KMS-11 (cell line): ENCODE measurements around the gene ZNF423.

Source experiments
- H2AFZ ChIP-seq: fragments of 200-600 bp; sonication (generic); 2 replicates; pipeline ENCODE4 v1.6.1; 2016; ENCODE audit warnings: antibody characterized with exemption, mixed run types, low read depth
- H3K27ac ChIP-seq: fragments of 200-600 bp; sonication (generic); 2 replicates; pipeline ENCODE4 v1.6.1; 2016; ENCODE audit warnings: mild to moderate bottlenecking, mixed run types
- H3K27me3 ChIP-seq: fragments of 200-600 bp; sonication (generic); 2 replicates; pipeline ENCODE4 v1.6.1; 2017; ENCODE audit warnings: mild to moderate bottlenecking, low read depth, mixed run types, moderate library complexity; ENCODE audit not compliant: insufficient read depth
- H3K36me3 ChIP-seq: fragments of 200-600 bp; sonication (generic); 2 replicates; pipeline ENCODE4 v1.6.1; 2017; ENCODE audit warnings: mild to moderate bottlenecking, mixed run types; ENCODE audit not compliant: insufficient read depth
- H3K4me1 ChIP-seq: fragments of 200-600 bp; sonication (generic); 2 replicates; pipeline ENCODE4 v1.6.1; 2016; ENCODE audit warnings: mild to moderate bottlenecking, low read depth, mixed run types; ENCODE audit not compliant: poor library complexity, severe bottlenecking
- H3K4me2 ChIP-seq: fragments of 200-600 bp; sonication (generic); 2 replicates; pipeline ENCODE4 v1.7.0; 2016; ENCODE audit warnings: mild to moderate bottlenecking, mixed run types
- H3K4me3 ChIP-seq: fragments of 200-600 bp; sonication (generic); IDR thresholded peaks from 2 replicates; pipeline ENCODE4 v1.6.1; 2017; ENCODE audit warnings: low read depth, low read length, mixed read lengths; ENCODE audit not compliant: insufficient read depth
- H3K79me2 ChIP-seq: fragments of 200-600 bp; sonication (generic); 2 replicates; pipeline ENCODE4 v1.6.1; 2016; ENCODE audit warnings: low read depth, mixed run types; ENCODE audit not compliant: insufficient read depth
- H3K9ac ChIP-seq: fragments of 200-600 bp; sonication (generic); 2 replicates; pipeline ENCODE4 v1.6.1; 2016; ENCODE audit warnings: mild to moderate bottlenecking, mixed run types
- H4K20me1 ChIP-seq: fragments of 200-600 bp; sonication (generic); 2 replicates; pipeline ENCODE4 v1.6.1; 2016; ENCODE audit warnings: mild to moderate bottlenecking, mixed run types; ENCODE audit not compliant: insufficient read depth
- TF ChIP-seq, protein P1 (sequence below): fragments of 200-600 bp; sonication (generic); conservative IDR thresholded peaks from 2 replicates; pipeline ENCODE4 v1.6.1; 2017; ENCODE audit warnings: low read depth, mild to moderate bottlenecking, antibody characterized with exemption, low read length, moderate library complexity, mixed read lengths

Gene ZNF423

GRCh38 chr16:49632795-49633184, 223.1 kb downstream of the ZNF423 start:
- Histone ChIP-seq H4K20me1 (no peaks in the 10 kb centered on the region), H3K27me3 (no peaks in the 10 kb centered on the region), H3K4me2 (no peak overlapping the region), H3K27ac (no peak overlapping the region), H2AFZ (no peak overlapping the region), H3K4me1 (no peaks in the 10 kb centered on the region), H3K4me3 (no peak overlapping the region), H3K79me2 (no peaks in the 10 kb centered on the region), H3K36me3 (no peaks in the 10 kb centered on the region), H3K9ac (no peak overlapping the region)
- TF ChIP-seq, protein P1, sequence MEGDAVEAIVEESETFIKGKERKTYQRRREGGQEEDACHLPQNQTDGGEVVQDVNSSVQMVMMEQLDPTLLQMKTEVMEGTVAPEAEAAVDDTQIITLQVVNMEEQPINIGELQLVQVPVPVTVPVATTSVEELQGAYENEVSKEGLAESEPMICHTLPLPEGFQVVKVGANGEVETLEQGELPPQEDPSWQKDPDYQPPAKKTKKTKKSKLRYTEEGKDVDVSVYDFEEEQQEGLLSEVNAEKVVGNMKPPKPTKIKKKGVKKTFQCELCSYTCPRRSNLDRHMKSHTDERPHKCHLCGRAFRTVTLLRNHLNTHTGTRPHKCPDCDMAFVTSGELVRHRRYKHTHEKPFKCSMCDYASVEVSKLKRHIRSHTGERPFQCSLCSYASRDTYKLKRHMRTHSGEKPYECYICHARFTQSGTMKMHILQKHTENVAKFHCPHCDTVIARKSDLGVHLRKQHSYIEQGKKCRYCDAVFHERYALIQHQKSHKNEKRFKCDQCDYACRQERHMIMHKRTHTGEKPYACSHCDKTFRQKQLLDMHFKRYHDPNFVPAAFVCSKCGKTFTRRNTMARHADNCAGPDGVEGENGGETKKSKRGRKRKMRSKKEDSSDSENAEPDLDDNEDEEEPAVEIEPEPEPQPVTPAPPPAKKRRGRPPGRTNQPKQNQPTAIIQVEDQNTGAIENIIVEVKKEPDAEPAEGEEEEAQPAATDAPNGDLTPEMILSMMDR = no peak

DNA sequence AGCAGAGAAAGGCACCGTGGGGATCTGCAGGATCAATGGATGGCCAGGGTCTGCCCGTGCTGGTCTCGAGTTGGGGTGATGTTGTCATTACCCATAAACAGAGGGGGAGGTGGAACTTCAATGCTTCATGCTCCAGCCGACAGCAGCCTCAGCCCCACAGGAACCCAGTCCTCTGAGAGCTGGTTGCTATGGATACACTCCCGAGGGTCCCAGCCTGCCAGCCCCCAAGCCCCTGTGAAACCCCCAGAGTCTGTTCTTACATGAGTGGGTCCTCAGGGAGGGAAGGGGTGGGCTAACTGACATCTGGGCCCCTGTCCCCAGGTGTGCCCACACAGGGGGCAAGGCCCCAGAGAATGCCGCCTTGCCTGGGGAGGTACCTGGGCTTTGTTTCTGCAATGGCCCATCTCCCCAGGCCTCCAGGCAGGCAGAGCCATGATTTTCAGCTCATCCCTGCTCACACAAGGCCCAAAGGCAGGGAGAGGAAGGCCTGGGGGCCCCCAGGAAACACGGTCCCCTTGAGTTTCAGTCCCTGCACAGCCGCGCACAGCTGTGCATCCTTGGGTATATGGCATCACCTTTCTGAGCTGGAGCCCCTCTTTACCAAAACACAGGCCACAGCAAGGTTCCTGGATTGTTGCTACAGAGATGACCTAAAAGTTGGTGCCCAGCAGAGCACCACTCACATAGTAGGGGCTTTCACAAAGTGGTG, 223.7 kb downstream of the ZNF423 start:
- no peak overlapping the region for H3K9ac ChIP-seq
- H4K20me1 ChIP-seq = no peaks in the 10 kb centered on the region
- no peaks in the 10 kb centered on the region for H3K4me1 ChIP-seq
- H3K36me3 ChIP-seq = no peaks in the 10 kb centered on the region
- no peaks in the 10 kb centered on the region for H3K27me3 ChIP-seq
- no peak overlapping the region for H3K4me3 ChIP-seq
- no peak overlapping the region for H3K27ac ChIP-seq
- no peak overlapping the region for H3K4me2 ChIP-seq
- TF ChIP-seq, protein P1 = no peak
- no peak overlapping the region for H2AFZ ChIP-seq
- H3K79me2 ChIP-seq = no peaks in the 10 kb centered on the region

DNA sequence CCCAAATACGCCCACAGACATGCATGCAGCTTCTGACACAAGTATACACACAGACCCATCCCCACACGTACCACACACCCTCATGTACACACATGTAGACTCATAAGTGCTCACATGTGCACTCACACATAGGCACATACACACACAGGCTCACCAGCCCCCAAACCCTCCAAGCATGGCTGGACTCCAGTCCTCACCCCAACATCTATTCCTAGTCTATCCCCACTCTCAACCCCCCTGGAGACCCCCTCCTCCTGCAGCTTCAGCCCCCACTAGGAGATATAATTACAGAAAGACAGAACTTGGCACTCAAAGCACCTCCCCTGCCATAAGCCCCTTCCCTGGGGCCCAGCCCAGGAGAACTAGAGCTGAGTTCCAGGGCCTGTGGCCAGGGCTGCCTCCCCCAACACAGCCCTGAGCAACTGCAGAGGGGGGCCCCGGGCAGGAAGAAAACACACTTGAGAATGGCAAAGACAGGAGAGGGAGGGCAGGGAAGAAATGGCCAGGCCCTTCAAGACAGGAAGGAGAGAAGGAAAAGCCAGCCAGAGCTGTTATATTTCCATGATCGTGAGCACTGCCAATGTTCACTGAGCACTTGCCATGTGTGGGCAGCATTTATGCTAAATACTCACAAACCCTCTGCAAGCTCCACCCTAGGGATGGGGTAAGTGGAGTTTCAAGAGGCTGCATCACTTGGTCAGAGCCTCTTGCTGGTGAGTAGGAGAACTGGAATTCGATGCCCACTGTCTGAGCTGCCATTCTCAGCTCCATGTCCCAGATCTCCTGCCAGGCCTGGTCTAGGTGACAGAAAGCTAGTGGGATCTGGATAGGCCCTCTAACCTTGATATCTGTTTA, 224.5 kb downstream of the ZNF423 start:
- Histone ChIP-seq H3K4me1 (no peaks in the 10 kb centered on the region), H3K9ac (no peak overlapping the region), H4K20me1 (no peaks in the 10 kb centered on the region), H3K36me3 (no peaks in the 10 kb centered on the region), H2AFZ (no peak overlapping the region), H3K4me2 (no peak overlapping the region), H3K79me2 (no peaks in the 10 kb centered on the region), H3K27me3 (no peaks in the 10 kb centered on the region), H3K27ac (no peak overlapping the region), H3K4me3 (no peak overlapping the region)
- TF ChIP-seq, protein P1 = no peak

- no peak overlapping the region for H3K27ac ChIP-seq
- H3K4me2 ChIP-seq = no peak overlapping the region
- no peaks in the 10 kb centered on the region for H3K27me3 ChIP-seq
- no peaks in the 10 kb centered on the region for H3K4me1 ChIP-seq
- TF ChIP-seq, protein P1 = no peak
- no peaks in the 10 kb centered on the region for H3K36me3 ChIP-seq
- H3K9ac ChIP-seq = no peak overlapping the region
- no peak overlapping the region for H3K4me3 ChIP-seq
- no peaks in the 10 kb centered on the region for H4K20me1 ChIP-seq
- no peaks in the 10 kb centered on the region for H3K79me2 ChIP-seq
- H2AFZ ChIP-seq = no peak overlapping the region
Measured at GRCh38 chr16:49630783-49631182, 225.1 kb downstream of the ZNF423 start.
